ENCODE results near the gene PXK.
"Not testable (repeated sequence)": the region's sequence is repeated elsewhere in the genome, so short reads cannot be mapped to it uniquely, and the experiment has no call there.

- not testable (repeated sequence) for TF ChIP-seq CTCF, POLR2A (IDR thresholded peaks at IDR 0.05)
Measured at GRCh38 chr3:58290446-58290845, 42.2 kb upstream of the PXK start.
